ENCODE measurements around the gene EIF3L.

DNA sequence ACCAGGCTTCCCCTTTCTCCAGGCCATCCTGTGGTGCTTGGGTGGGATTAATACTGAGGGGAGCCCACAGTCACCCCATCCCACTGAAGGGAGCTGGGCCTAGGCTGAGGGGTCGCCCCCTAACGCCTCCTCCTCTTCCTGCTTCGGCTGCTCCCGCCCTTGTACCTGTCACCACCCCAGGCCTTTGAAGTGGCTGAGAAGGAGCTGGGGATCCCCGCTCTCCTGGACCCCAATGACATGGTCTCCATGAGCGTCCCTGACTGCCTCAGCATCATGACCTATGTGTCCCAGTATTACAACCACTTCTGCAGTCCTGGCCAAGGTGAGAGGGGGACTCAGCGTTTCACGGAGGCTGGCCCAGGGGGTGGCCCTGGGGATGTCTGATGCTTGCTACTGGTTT lies 63.0 kb downstream of the EIF3L start:
- TF ChIP-seq POLR2AphosphoS5 (IDR thresholded peaks at IDR 0.05; ENCODE audit: borderline replicate concordance, low read depth, low read length) (no peak), EZH2 (IDR thresholded peaks at IDR 0.05) (no peak)
